Stimulated activated CD4-positive, alpha-beta T cell treated with anti-CD3 and anti-CD28 coated beads, Interleukin-4, amount 100 ng/mL, for 24 hours (primary cell): Measurements from ENCODE around the gene CTNNA3.

ENCODE experiments used
- DNase-seq: peaks from one replicate; pipeline ENCODE4 v3.0.0-alpha.2; 2020

The CTNNA3 gene

GRCh38 chr10:66591865-66592264 lies 1104.1 kb downstream of the CTNNA3 start:
- no peak for DNase-seq

DNA sequence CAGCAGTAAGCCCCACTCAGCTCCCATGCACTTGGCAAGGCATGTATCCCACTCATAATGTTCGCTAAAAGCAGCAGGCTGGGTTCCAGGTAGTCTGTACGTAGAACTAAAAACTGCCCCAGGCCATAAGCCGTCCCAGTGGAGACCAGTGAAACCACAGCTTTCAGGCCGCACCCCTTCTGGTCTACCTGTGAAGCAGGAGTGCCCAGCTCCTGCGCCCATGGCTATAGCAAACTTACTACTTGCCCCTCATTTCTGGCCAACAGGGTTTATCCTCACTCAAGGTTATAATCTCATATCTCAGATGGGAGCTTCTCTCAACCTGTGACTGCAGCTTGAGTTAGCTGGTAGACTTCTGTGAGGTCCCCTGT lies 1108.3 kb downstream of the CTNNA3 start:
- no peak for DNase-seq

DNA sequence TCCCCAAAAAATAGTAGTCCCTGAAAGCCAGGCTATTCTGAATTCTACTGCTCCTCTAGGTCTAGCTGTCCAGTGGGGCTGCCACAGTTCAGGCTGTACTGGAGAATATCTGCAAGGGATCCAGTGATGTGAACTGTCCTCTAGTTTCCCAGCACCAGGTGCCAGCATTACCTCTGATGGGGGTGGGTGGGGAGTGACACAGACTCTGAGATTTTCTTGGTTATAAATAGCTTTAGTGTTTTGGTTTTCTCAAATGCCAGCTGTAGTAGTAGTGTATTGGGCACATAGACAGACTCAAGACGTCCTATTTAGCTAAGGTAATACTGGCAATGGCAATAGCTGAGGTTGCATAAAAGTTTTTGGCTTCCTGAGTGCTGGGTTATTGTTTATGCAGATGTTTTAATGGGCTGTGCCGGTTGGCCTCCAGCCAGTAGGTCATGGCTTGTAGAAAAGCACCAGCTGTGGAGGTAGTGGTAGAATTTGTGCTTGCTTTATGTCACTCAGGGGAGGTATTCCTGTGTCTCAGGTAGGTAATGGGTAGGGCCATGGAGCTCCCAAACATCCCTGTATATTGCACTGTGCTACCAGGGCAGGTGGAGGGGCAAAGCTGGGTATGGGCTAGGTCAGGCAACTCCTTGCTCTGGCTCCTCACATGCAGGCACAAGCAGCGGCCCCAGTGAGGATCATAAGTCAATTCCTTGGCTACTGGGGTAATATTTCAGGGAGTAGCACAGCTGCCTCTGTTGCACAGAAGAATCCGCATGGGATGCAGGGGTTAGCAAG lies 1108.9 kb downstream of the CTNNA3 start:
- no peak for DNase-seq

DNA sequence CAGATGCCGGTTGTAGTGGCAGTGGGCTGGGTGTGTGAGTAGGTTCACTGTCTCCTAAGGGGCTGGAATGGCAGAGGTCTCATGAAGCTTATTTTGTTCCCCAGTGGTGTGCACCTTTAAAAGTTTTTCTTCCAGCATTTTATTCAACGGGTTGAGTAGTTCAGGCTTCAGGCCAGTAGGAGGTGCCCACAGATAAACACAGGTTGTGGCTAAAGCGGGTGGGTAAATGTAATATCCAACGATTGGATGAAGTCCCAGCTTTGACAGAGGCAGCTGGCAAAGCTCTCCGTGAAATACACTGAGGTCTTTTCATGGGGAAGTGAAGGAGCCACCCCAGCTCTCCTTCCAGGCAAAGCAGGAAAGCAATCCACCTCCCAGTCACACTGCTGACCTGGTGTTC lies 1109.9 kb downstream of the CTNNA3 start:
- no peak for DNase-seq

DNA sequence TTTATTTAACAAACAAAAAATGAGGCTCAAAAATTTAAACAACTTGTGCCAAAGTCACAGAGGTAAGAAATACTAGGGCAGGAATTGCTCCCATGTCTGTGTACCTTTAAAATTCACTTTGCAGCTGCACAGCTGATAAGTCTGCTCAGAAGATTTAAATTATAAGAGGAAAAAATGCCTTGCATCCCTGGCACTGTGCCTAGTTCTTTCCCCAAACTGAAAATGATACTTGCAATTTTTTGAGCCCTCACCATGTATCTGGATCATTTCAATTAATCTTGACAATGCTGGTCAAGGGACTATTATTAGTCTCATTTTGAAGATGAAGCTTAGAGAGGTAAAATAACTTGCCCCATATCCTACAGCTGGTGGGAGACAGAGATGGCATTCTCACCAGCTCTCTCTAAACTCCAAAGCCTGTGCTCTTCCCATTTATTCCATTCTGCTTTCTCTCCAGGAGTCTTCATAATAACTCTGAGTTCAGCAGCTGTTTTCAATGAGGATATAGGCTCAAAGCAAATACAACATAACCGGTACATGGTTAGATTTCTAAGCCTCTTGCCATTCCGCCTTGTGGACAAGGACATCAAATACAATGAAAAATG lies 1120.6 kb downstream of the CTNNA3 start:
- DNase-seq = no peak

DNA sequence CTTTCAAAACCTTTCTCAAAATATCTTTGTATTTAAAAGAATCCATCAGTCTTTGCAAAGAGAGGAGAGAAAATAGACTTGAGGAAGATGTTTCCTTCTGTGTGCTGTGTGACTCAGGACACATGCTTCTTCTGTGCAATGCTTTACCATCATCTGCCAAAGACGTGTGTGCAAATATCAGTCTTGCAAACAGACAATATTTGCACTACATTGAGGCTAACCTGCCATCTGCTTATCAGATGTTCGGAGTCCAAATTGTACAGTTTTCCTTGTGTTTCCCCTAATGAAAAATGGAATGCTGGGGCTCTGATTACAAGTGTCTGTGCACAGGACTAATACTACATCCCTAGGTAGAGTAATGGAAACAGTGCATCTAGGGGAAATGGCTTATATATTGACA lies 1123.3 kb downstream of the CTNNA3 start:
- no peak for DNase-seq

- no peak for DNase-seq
Observed at GRCh38 chr10:66565999-66566398, 1130.0 kb downstream of the CTNNA3 start.

DNA sequence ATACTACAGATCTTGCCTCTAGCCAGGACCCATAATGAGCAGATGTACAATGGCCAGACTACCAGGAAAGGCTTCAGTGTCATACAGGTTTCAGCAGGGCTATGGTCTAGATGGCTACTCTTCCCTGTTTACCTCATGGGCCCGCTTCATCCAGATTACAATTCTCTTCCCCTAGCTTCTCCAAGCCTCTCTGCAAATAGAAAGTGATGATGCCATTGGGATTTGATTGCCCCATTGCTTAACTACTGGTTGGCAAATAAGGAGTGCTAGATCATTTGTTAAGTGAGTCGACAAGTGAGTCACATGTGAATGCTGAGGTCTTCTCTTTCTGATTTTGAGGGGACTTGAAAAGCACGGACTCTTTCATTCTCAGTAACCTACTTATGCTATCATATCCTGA lies 1131.7 kb downstream of the CTNNA3 start:
- DNase-seq = no peak

- DNase-seq = no peak
Observed at GRCh38 chr10:66555061-66555460, 1140.9 kb downstream of the CTNNA3 start.

- DNase-seq = no peak
Observed at GRCh38 chr10:66552331-66552730, 1143.7 kb downstream of the CTNNA3 start.

DNA sequence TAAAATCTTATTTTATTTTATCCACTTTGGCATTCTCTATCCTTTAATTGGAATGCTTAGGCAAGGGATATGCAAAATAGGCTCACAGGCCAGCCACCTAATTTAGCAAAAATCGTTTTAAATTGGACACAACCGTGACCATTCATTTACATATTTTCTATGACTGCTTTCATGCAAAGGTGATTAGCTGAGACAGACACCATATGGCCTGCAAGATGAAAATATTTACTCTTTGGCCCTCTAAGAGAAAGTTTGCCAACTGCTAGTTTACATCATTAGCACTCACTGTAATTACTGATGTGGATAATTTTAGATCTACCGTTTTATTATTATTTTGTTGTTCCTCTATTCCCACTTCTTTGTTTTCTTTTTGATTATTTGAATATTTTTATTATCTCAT lies 1145.6 kb downstream of the CTNNA3 start:
- no peak for DNase-seq

- no peak for DNase-seq
Observed at GRCh38 chr10:66538908-66539307, 1157.1 kb downstream of the CTNNA3 start.

- no peak for DNase-seq
Observed at GRCh38 chr10:66538371-66538770, 1157.6 kb downstream of the CTNNA3 start.

GRCh38 chr10:66537186-66537585 lies 1158.8 kb downstream of the CTNNA3 start:
- DNase-seq = no peak

DNA sequence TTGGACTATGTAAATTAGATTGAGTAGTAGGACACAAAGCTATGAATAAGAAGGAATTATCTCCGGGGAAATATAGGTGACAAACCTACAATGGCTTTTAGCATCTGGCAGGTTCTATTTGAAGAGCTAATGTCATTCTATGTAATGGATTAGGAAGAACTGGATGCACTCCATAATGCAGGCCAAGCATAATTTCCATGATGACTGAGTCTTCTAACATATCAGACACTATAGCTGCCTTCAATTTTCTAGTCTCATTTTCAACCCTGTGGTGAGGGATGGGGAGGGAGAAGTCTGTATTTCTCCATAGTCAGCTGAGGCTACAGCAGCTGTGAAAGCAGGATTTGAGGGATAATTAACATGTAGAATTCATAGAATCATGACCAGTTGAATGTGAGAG lies 1160.6 kb downstream of the CTNNA3 start:
- DNase-seq = no peak

DNA sequence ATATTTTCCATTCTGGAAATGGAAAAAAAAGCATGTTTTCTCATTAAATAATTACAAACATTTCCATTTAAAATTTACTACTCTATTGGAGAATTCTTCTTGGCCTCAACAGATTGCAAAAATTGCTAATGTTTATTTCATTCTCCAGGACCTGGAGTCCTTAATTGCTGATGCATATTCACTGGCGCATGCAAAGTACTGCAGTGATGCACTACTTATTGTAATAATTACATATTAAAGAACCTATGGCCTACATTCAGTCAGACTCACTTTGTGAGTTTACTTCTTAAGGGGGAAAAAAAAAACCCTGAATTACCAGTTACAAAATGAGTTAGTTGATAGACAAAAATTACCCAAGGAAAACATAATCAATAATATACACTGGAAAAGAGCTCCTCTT lies 1161.1 kb downstream of the CTNNA3 start:
- no peak for DNase-seq

GRCh38 chr10:66521506-66521905 lies 1174.5 kb downstream of the CTNNA3 start:
- DNase-seq = no peak

DNA sequence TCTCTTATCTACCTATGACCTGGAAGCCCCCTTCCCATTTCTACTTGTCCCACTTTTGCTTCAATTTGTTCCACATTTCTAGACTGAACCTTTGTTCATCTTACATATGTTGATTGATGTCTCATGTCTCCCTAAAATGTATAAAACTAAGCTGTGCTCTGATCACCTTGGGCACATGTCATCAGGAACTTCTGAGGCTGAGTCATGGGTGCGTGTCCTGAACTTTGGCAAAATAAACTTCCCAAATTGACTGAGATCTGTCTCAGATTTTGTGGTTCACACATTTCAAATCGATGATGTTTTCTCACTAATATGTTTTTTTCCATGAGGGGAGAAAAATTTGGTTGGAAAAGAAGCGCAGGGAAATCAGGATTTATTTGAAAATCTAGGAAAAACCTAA lies 1176.4 kb downstream of the CTNNA3 start:
- no peak for DNase-seq

- DNase-seq = no peak
Observed at GRCh38 chr10:66514666-66515065, 1181.3 kb downstream of the CTNNA3 start.

GRCh38 chr10:66513504-66513903 lies 1182.5 kb downstream of the CTNNA3 start:
- no peak for DNase-seq

DNA sequence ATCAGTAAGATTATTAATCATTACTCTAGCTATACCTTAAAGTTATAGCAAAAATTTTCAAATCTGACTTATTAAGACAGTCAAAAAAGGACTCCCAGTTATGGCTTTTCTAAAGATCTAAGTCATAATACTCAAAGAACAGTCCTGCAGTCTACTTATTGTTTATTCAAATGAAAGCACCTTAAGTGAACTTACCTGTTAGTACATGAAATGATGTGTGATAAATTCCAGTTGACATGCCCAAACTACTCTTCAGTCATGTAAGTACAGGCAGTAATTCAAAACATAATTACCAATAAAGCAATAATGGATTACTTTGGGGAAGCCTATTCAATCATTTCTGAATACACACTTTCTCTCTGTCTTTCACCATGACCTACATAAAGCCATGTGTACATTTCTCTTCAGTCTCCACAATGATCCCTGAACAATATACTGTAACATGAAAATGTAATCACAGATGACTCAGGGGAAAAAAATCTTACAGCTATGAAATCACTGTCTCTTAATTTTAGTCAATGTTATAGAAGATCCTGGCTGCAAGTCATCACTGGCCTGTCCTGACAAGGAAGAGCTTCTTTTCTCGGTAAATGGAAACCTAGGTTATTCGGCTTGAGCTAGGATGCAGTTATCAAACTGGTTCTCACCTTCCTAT lies 1190.9 kb downstream of the CTNNA3 start:
- no peak for DNase-seq

DNA sequence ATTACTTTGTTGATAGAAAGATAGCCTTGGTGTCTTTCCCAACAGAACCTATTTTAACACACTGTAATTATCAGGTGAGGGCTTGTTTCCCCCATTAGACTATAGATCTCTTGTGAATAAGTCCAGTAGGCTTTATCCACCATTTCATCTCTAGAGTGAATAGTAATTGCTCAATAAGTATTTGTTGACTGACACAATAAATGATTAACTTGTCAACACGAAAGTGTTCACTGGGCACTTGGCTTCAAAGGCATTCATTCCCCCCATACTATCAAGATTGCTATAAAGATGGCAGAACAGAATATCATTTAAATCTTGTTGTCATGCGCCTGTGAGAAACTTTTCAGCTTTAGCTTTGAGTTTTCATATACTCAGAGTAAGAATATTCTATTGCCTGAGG lies 1194.6 kb downstream of the CTNNA3 start:
- DNase-seq = no peak

GRCh38 chr10:66483966-66484365 lies 1212.0 kb downstream of the CTNNA3 start:
- DNase-seq = no peak

DNA sequence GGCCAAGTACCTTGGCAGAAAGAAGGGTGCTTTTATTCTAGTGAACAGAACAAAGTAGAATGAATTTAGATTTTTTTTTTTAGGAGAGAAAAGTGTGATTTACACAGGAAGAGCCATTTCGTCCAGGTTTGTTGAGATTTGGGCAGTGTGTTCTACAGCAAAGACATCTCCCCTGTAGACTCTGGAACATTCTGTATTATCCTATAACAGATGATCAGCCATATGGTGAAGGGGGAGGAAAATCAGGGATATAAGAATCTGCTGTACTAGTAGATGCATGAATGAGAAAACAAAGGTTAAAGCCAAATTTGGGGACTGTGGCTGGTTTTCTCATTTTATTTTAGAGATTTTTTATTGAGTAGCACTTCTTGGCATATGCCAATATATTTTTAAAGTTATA lies 1223.8 kb downstream of the CTNNA3 start:
- DNase-seq = no peak
